Midbrain (tissue), 1 donor: ENCODE results near the gene DOCK2.

Source experiments
- DNase-seq: peaks from one replicate; lab custom pipeline; 2025; lab: John Stamatoyannopoulos, UW

DOCK2 gene

GRCh38 chr5:170126061-170126460 is 489.0 kb downstream of the DOCK2 start:
- DNase-seq, result no peak

GRCh38 chr5:170126626-170127025 is 489.6 kb downstream of the DOCK2 start:
- DNase-seq, result no peak

GRCh38 chr5:170131235-170131634 is 494.2 kb downstream of the DOCK2 start:
- no peak for DNase-seq

- DNase-seq, result no peak
Observed at GRCh38 chr5:170132269-170132975, 495.3 kb downstream of the DOCK2 start.
